ENCODE measurements around the gene SLC16A5.
"Not testable (repeated sequence)": the region's sequence is repeated elsewhere in the genome, so short reads cannot be mapped to it uniquely, and the experiment has no call there.

- not testable (repeated sequence) for TF ChIP-seq POLR2A, CTCF (IDR thresholded peaks at IDR 0.05)
These were observed 14.8 kb upstream of the SLC16A5 start for GRCh38 chr17:75072909-75073308.
